Right atrium auricular region (tissue), 2 donors: ENCODE data around the gene SLC6A13. TPM values are rescaled to one million over a fixed set of nuclear protein-coding genes. Genes with fewer than 3 reads are reported as not detected.

Experiments used
- DNase-seq: peaks from one replicate; pipeline ENCODE4 v3.0.0-alpha.2; 2019; ENCODE audit warnings: low spot score
- H3K27ac ChIP-seq, 2 donors: fragments of 200-600 bp; sonication (generic); 1 replicate in 1 of 2; 2 replicates in 1 of 2; pipeline ENCODE4 v1.5.1; 2016 to 2019
- H3K27me3 ChIP-seq, 2 donors: fragments of 200-600 bp; sonication (generic); one replicate each; pipeline versions ENCODE4 v1.5.1 to v1.6.0; 2017 to 2019
- H3K36me3 ChIP-seq: fragments of 200-600 bp; sonication (generic); one replicate; pipeline ENCODE4 v1.5.1; 2016
- H3K4me1 ChIP-seq, 2 donors: fragments of 200-600 bp; sonication (generic); one replicate each; pipeline versions ENCODE4 v1.5.1 to v1.6.0; 2017 to 2019
- H3K4me3 ChIP-seq, 2 donors: fragments of 200-600 bp; sonication (generic); 1 replicate in 1 of 2; 2 replicates in 1 of 2; pipeline ENCODE4 v1.5.1; 2017 to 2019; ENCODE audit warnings: mild to moderate bottlenecking in 1 of 2, moderate library complexity in 1 of 2
- H3K9me3 ChIP-seq, 2 donors: fragments of 200-600 bp; sonication (generic); one replicate each; pipeline ENCODE4 v1.5.1; 2019
- total RNA-seq, 2 donors: library from RNA; depleted of rRNA; stranded (reverse); fragments of >200 nt; gene quantifications; one replicate each; pipeline ENCODE4 v1.1.0, GENCODE V29; 2016
- TF ChIP-seq, protein P1 (sequence below), 2 donors: fragments of 200-600 bp; sonication (generic); IDR thresholded peaks; one replicate each; pipeline ENCODE4 v1.5.1; 2019; ENCODE audit warnings: antibody characterized with exemption in 2 of 2

The SLC6A13 gene
- total RNA-seq, 2 donors from 2014 or later: 2.1 to 2.3 TPM

DNA sequence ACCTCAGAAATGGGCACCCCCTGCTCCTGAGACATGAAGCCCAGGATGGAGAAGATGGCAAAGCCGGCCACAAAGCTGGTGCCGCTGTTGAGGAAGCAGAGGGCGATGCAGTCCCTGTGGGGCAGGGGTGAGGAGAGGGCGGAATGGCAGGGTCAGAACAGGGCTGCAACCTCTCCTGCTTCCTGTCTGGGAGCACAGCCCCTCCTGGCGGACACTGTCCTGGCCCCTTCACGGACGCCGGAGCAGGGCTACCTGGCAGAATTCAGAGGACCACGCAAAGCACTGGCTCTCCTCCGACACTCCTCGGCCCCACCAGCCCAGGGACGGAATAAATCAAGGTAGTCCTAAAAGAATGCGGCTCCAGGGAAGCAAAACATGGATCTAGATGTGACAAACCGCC is 36.2 kb downstream of the SLC6A13 start:
- no peak overlapping the region for H3K4me3 ChIP-seq
- TF ChIP-seq, protein P1, sequence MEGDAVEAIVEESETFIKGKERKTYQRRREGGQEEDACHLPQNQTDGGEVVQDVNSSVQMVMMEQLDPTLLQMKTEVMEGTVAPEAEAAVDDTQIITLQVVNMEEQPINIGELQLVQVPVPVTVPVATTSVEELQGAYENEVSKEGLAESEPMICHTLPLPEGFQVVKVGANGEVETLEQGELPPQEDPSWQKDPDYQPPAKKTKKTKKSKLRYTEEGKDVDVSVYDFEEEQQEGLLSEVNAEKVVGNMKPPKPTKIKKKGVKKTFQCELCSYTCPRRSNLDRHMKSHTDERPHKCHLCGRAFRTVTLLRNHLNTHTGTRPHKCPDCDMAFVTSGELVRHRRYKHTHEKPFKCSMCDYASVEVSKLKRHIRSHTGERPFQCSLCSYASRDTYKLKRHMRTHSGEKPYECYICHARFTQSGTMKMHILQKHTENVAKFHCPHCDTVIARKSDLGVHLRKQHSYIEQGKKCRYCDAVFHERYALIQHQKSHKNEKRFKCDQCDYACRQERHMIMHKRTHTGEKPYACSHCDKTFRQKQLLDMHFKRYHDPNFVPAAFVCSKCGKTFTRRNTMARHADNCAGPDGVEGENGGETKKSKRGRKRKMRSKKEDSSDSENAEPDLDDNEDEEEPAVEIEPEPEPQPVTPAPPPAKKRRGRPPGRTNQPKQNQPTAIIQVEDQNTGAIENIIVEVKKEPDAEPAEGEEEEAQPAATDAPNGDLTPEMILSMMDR (IDR thresholded peaks at IDR 0.05): no peak
- no peaks in the 10 kb centered on the region for H3K4me1 ChIP-seq
- H3K27ac ChIP-seq: no peak overlapping the region
- H3K9me3 ChIP-seq: no peaks in the 10 kb centered on the region
- H3K36me3 ChIP-seq: no peaks in the 10 kb centered on the region
- H3K27me3 ChIP-seq: no peaks in the 10 kb centered on the region
- no peak for DNase-seq

DNA sequence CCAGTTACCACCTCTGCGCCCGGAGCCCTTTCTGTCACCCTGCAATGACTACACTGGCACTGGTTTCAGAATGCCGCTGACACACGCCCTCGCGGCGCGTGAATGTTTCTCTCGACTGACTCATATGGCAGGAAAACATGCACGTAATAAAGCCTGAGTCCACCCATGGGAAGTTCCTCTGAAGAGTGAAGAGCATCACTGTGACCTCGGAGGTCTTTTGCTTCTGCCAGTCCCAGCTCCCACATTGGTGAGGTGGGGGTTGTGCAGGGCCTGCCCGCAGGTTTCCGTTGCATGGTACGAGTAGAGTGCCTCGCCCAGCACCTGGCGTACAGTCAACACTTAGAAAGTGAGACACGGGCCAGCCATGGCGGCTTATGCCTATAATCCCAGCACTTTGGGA is 37.6 kb downstream of the SLC6A13 start:
- Histone ChIP-seq H3K4me1 (no peaks in the 10 kb centered on the region), H3K36me3 (no peaks in the 10 kb centered on the region), H3K27me3 (no peaks in the 10 kb centered on the region), H3K9me3 (no peaks in the 10 kb centered on the region), H3K27ac (no peak overlapping the region), H3K4me3 (no peak overlapping the region)
- DNase-seq: no peak
- TF ChIP-seq, protein P1 (IDR thresholded peaks at IDR 0.05): no peak

DNA sequence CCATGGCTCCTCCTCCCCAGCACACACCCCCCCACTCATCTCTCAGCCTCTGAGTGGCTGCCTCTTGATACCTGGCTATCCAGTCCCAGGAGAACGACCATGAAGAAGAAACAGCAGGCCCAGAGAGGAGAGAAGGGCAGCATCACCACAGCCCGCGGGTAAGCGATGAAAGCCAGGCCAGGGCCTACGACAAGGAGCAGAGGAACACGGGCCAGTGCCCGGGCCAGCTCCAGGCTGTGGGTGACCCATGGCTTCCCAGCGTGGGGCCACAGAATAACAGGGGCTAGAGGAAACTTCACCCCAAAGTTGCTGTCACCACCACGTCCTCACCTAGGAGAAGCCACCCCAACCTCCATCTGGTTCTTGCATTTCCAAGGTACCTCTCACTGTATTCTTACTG is 38.3 kb downstream of the SLC6A13 start:
- Histone ChIP-seq H3K4me3 (no peak overlapping the region), H3K27ac (no peak overlapping the region), H3K27me3 (no peaks in the 10 kb centered on the region), H3K36me3 (no peaks in the 10 kb centered on the region), H3K9me3 (no peaks in the 10 kb centered on the region), H3K4me1 (no peaks in the 10 kb centered on the region)
- no peak for DNase-seq
- TF ChIP-seq, protein P1 (IDR thresholded peaks at IDR 0.05): no peak

DNA sequence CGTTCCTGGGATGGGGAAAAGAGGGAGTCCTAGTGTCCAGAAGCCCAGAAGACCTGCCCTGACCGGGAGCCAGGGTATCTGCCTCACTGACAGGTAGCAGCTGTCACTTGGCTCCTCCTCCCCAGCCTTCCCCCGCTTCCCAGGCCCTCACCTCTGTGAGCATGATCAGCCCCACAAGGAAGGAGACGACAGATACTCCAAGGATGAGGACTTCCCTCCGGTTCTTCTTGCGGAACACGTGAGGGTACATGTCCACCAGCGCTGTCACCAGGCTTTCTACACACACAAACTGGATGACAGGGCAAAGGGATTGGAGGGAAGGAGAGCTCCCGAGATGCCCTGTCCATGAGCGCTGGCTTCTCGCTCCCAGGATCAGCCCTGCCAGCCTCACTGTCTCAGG is 38.8 kb downstream of the SLC6A13 start:
- no peak for DNase-seq
- no peak overlapping the region for H3K27ac ChIP-seq

DNA sequence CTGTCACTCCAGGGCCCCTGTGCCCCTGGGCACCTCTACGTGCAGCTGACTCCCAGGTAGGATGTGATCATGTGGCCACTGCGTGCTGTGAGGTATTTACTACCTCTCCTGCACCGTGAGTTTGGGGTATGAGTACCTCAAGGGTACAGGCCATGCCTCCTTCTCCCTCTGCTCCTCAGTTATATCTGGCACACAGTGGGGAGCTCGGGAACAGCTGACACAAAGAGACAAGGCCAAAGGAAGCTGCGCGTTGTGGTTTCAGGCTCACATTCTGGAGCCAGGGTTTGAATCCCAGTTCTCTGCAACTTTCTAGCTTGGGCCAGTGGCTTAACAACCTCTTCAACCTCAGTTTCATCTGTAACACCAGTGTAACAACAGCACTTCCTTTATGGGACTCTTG is 40.9 kb downstream of the SLC6A13 start:
- no peak overlapping the region for H3K4me3 ChIP-seq
- no peak for DNase-seq
- H3K36me3 ChIP-seq: no peaks in the 10 kb centered on the region
- H3K9me3 ChIP-seq: no peaks in the 10 kb centered on the region
- no peaks in the 10 kb centered on the region for H3K4me1 ChIP-seq
- no peak overlapping the region for H3K27ac ChIP-seq
- TF ChIP-seq, protein P1 (IDR thresholded peaks at IDR 0.05): no peak
- H3K27me3 ChIP-seq: no peaks in the 10 kb centered on the region

More for the DNA sequence above, 38.8 kb downstream of the SLC6A13 start:
- Histone ChIP-seq H3K36me3 (no peaks in the 10 kb centered on the region), H3K4me1 (no peaks in the 10 kb centered on the region), H3K9me3 (no peaks in the 10 kb centered on the region), H3K27me3 (no peaks in the 10 kb centered on the region), H3K4me3 (no peak overlapping the region)
- TF ChIP-seq, protein P1 (IDR thresholded peaks at IDR 0.05): no peak

DNA sequence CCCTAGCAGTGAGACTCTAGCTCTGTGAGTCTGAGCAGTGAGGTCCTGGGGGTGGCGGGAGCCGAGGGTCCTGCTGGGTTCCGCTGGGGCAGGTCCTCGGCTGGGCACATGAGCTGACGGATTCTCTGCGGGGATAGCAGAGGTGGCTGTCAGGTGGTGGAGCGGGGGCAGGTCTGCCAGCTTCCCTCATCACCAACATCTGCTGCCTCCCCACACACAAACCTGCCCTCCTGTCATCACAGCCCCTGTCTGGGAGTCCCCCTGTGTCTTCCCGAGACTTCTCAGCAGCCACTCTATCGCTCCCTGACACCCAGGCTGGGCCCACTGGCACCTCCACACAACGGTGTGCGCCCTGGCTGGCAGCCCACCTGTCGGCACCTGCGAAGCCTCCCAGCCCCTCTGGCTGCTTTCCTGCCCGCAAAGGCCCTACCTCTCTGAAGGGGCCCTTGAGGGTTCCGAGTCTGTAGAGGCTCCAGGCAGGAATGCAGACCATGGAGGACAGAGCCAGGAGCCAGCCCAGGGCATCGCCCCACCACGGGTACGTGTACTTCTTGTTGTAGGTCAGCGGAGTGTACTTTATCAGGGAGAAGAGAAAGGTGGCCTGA is 41.6 kb downstream of the SLC6A13 start:
- H3K4me1 ChIP-seq: no peaks in the 10 kb centered on the region
- no peak overlapping the region for H3K4me3 ChIP-seq
- H3K36me3 ChIP-seq: no peaks in the 10 kb centered on the region
- no peaks in the 10 kb centered on the region for H3K9me3 ChIP-seq
- TF ChIP-seq, protein P1 (IDR thresholded peaks at IDR 0.05): no peak
- no peak overlapping the region for H3K27ac ChIP-seq
- no peak for DNase-seq
- no peaks in the 10 kb centered on the region for H3K27me3 ChIP-seq
